RWPE1 (cell line): ENCODE measurements around the gene TNFAIP3.

Source experiments
- CTCF ChIA-PET: fragments of 350-600 bp; sonication (Branson Sonifier 250); formaldehyde crosslinking; extraction: SDS; loops from one replicate; lab custom pipeline; 2021; lab: Yijun Ruan, JAX
- POLR2A ChIA-PET: fragments of 400-600 bp; formaldehyde crosslinking; extraction: SDS; loops from one replicate; lab custom pipeline; 2020; ENCODE audit warnings: antibody characterized with exemption; ENCODE audit not compliant: low non-redundant PET; lab: Yijun Ruan, JAX
- DNase-seq: peaks from one replicate; pipeline ENCODE4 v3.0.0; 2012; ENCODE audit warnings: low spot score
- H3K27ac ChIP-seq: fragments of 450-650 bp; 2 replicates; pipeline ENCODE4 v1.5.1; 2017
- TF ChIP-seq, protein P1 (sequence below): fragments of 450-650 bp; conservative IDR thresholded peaks from 2 replicates; pipeline ENCODE4 v1.5.1; 2017; ENCODE audit warnings: low read depth, mild to moderate bottlenecking

TNFAIP3 gene

GRCh38 chr6:137879299-137879698 lies 12.2 kb downstream of the TNFAIP3 start:
- DNase-seq = no peak
- TF ChIP-seq, protein P1, sequence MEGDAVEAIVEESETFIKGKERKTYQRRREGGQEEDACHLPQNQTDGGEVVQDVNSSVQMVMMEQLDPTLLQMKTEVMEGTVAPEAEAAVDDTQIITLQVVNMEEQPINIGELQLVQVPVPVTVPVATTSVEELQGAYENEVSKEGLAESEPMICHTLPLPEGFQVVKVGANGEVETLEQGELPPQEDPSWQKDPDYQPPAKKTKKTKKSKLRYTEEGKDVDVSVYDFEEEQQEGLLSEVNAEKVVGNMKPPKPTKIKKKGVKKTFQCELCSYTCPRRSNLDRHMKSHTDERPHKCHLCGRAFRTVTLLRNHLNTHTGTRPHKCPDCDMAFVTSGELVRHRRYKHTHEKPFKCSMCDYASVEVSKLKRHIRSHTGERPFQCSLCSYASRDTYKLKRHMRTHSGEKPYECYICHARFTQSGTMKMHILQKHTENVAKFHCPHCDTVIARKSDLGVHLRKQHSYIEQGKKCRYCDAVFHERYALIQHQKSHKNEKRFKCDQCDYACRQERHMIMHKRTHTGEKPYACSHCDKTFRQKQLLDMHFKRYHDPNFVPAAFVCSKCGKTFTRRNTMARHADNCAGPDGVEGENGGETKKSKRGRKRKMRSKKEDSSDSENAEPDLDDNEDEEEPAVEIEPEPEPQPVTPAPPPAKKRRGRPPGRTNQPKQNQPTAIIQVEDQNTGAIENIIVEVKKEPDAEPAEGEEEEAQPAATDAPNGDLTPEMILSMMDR = no peak
- CTCF ChIA-PET = interaction anchor here (0.7 kb wide), 1 partner anchor 101 kb away, joined by 3 read pairs; no protein-coding TSS in a partner anchor
- POLR2A ChIA-PET = no interaction called here
- no peak overlapping the region for H3K27ac ChIP-seq

DNA sequence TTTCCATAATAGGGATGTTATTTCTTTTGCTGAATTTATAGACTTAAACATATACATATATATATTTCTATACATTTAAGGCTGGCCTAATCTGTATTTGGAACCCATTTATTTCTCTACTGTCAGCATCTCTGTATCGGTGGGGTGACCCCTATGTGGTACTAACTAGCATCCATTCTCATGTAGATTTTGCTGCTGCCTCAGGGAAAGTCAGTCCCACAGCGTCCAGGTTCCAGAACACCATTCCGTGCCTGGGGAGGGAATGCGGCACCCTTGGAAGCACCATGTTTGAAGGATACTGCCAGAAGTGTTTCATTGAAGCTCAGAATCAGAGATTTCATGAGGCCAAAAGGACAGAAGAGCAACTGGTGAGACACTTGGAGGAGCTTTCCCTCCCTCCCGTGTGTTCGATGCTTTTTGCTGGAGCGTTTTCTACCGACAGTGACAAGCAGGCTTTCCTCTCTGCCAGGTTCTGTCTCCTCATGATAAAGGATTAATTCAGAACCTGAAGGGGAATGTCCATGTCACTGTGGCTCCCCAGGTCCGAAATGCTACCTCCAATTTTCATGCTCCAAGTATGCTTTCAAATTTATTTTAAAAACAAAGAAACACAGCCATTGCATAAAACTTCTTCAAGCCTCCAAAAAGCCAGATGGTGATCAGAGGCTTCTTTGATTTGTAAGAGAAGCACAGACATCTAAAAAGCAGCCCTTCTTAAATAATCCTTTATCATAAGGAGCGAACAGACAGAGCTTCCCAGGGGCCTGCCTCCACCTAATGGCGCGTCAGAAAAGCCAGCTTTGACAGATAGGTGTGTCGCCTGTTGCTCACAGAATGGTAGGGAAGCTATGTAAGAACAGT lies 13.1 kb downstream of the TNFAIP3 start:
- no peak for DNase-seq
- CTCF ChIA-PET = interaction anchor here (0.7 kb wide), 2 partner anchors 101 to 119 kb away, joined by 3 read pairs; no protein-coding TSS in a partner anchor

GRCh38 chr6:137880746-137881521 lies 13.9 kb downstream of the TNFAIP3 start:
- no peak overlapping the region for H3K27ac ChIP-seq
- no peak for DNase-seq
- POLR2A ChIA-PET = no interaction called here
- TF ChIP-seq, protein P1 = no peak
- CTCF ChIA-PET = interaction anchor here (0.7 kb wide), 1 partner anchor 308 kb away, joined by 3 read pairs; no protein-coding TSS in a partner anchor

More for the DNA sequence above, 13.1 kb downstream of the TNFAIP3 start:
- no peak overlapping the region for H3K27ac ChIP-seq
- TF ChIP-seq, protein P1 = no peak
- POLR2A ChIA-PET = no interaction called here

DNA sequence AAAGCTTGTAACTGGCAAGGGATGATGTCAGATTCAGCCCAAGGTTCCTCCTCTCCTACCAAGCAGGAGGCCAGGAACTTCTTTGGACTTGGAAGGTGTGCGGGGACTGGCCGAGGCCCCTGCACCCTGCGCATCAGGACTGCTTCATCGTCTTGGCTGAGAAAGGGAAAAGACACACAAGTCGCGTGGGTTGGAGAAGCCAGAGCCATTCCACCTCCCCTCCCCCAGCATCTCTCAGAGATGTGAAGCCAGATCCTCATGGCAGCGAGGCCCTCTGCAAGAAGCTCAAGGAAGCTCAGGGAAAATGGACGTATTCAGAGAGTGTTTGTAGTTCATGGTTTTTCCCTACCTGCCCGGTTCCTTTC lies 14.4 kb downstream of the TNFAIP3 start:
- POLR2A ChIA-PET = no interaction called here
- DNase-seq = no peak
- no peak overlapping the region for H3K27ac ChIP-seq
- TF ChIP-seq, protein P1 = no peak
- CTCF ChIA-PET = interaction anchor here (0.6 to 0.7 kb wide), 2 partner anchors 307 to 363 kb away, joined by 3 read pairs; no protein-coding TSS in a partner anchor

GRCh38 chr6:137882225-137882961 lies 15.3 kb downstream of the TNFAIP3 start:
- ChIA-PET CTCF (interaction anchor here (0.6 kb wide), 1 partner anchor 171 kb away, joined by 4 read pairs; no protein-coding TSS in a partner anchor), POLR2A (no interaction called here)
- H3K27ac ChIP-seq = no peak overlapping the region
- no peak for DNase-seq
- TF ChIP-seq, protein P1 = no peak
